Measurements from ENCODE around the gene GNB1L.

GNB1L gene

DNA sequence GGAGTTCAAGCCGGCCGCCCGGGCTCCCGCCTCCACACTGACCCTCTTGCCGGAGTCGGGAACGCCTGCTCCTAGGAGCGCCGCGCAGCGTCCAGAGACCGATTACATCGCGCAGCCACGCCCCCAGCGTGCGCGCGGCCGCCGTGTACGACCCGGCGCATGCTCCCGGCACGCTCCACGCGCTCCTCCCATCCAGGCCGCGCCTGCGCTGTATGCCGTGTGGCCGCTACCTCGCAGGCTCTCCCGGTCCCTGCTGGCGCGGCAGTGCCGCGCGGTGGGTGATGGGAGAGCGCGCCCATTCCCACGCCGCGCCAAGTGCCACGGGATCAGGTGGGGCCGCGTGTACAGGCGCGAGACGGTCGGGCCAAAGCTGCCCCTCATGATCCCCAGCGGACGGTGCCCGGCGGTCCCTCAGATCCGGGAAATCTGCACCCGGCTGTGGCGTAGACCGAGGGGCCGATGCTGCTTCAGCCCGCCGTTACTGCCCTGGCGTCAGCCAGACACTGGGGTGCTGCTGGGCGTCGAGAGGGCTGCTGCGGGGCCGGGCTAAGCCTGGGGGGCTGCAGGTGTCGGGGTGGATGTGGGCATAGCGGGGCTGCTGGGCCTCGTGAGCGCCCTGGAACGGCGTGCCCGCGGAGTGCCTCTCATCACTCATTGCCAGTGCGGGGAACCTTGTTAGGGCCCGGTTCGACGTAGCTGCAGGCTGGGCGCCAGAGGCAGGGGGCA, at the start of gene GNB1L, which contains the start of gene RTL10:
TSS of gene GNB1L (minus strand) at position 97 of the 726 bp plus-strand sequence. CDS start 33,519 bp downstream, outside the sequence.
TSS of gene RTL10 (minus strand) at position 97 of the 726 bp plus-strand sequence. CDS start 2,613 bp downstream, outside the sequence.
- in situ Hi-C loops (cut with HindIII; ENCODE audit: low sequenced_read_pairs): no loop called here

GRCh38 chr22:19904174-19904856, 49.6 kb upstream of the GNB1L start:
- in situ Hi-C loops (cut with HindIII; ENCODE audit: low sequenced_read_pairs): no loop called here

DNA sequence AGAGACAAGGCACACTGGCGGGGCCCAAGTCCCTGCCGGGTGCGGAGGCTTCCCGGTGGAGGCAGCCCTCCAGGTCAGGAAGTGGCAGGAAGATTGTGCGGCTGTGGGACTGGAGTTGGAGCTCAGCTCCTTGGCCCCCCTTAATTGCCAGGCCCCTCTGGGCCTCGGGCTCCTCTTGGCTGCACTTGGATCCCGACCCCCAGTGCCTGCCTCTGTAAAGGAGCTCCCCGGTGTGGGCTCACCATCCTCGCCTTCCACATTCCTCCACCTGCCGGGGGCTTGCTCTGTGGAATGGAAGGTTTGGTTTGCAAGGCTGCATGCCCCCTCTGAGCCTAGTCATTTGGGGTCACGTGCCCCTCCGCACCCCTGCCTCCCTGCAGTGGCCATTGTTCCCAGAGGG, 48.8 kb upstream of the GNB1L start:
- in situ Hi-C loops (cut with HindIII; ENCODE audit: low sequenced_read_pairs): no loop called here

DNA sequence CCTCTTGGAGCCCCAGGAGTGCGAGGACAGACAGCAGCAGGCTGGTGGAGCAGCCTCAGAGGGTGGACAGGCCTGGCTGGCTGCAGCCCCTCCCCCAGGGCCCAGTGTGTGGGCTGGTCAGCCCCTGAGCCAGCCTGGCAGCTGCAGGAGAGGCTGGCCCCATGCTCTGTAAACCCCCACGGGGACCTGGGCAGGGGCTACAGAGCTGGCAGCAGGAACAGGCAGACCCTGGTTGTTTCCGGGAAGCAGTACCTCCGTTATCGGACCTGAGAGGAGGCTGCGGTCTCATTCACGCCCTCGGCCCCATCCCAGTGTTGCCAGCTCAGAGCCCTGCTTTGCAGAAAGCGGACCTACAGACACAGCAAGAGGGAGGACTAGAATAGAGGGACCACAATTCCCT, 48.4 kb upstream of the GNB1L start:
- in situ Hi-C loops (cut with HindIII; ENCODE audit: low sequenced_read_pairs): no loop called here

DNA sequence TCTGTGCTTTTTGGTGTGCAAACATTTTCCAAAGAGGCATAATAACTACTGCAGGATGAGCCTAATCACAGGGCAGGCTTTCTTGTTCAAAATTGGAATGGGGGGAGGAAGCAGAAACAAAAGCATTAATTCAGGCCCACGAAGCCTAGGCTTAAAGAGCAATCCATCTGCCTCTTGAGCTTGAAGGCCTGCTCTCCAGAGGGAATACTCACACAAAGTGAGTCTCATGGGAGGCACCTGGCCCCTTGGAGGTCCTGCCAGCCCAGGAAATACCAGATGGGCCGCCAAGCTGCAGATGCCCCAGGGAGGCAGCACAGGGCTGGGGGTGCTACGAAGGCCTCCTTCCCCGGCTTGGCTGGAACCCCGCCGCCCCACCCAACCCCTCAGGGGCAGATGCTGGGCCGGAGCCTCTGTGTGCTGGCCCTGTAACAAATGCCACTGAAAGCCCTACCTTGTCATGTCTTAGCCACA, 47.6 kb upstream of the GNB1L start:
- in situ Hi-C loops (cut with HindIII; ENCODE audit: low sequenced_read_pairs): no loop called here

DNA sequence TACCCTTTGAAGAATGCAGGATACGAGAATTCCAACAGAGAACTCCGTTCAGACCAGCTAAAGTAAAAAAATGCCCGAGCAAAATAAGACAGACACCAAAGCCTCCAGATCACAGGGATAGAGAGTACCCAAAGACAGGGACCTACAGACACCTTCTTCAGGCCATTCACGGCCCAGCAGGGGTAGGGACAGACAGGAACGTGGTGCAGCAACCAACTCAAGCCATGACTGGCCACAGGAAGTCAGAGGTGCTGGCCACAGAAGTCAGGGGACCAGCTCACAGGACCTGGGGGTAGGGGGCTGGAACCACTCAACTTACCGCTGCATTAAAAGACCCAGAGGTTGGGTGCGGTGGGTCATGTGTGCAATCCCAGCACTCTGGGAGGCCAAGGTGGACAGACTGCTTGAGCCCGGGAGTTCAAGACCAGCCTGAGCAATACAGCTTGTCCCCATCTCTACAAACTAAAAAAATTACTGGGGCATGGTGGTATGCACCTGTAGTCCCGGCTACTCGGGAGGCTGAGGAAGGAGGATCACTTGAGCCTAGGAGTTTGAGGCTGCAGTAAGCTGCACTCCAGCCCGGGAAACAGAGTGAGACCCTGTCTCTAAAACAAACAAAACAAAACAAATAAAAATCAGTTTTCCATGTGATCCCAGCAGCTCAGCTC, 47.0 kb upstream of the GNB1L start:
- in situ Hi-C loops (cut with HindIII; ENCODE audit: low sequenced_read_pairs): no loop called here

DNA sequence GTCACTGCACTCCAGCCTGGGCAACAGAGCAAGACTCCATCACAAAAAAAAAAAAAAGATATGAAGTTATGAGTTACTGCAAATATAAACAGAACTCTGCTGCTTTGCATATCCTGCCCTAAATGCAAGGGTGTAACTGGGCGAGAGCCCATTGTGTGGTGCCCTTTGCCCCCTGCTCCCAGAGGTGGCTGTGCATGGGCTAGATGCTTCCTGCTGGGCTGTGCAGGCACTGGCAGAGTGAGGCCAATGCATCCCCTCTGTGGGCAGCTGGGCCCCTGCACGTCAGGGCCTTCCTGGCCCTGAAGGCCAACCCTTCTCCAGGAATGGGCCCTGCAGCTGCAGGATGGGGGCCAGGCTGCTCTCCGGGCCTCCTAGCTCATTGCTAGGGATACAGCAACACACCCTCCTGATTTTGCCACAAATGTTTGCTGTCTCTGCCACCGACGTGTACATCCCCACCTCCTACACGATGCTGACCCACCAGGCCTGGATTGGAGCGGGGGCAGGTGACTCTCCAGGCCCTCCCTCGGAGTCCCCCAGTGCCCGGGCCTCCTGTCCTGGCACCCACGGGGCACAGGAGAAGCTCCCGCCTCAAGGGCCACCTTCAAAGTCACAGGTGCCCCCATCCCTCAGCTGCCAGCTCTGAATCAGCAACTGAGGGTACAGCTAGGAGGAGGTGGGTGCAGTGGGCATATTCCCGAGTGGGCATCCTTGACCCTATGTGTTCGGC, 46.2 kb upstream of the GNB1L start:
- in situ Hi-C loops (cut with HindIII; ENCODE audit: low sequenced_read_pairs): no loop called here

- in situ Hi-C loops (cut with HindIII; ENCODE audit: low sequenced_read_pairs): no loop called here
Observed at GRCh38 chr22:19898831-19899567, 44.3 kb upstream of the GNB1L start.

DNA sequence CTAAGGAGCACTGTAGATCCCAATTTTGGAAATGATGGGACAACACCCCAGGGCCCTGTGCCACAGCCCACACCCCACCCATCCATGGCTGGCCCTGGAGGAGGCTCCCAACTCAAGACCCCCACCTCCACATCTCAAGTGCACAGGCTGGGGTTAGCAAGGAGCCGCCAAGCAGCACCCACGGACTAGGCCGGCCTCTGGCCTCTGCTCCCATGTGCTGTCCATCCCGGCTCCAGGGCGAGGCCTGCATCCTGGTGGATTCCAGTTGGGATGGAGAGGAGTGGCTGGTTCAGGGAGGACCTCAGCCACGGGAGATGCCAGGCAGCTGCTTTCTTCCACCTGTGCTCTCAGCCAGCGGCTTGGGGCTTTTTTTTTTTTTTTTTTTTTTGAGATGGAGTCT, 43.5 kb upstream of the GNB1L start:
- in situ Hi-C loops (cut with HindIII; ENCODE audit: low sequenced_read_pairs): no loop called here

- in situ Hi-C loops (cut with HindIII; ENCODE audit: low sequenced_read_pairs): no loop called here
Observed at GRCh38 chr22:19897726-19898125, 43.1 kb upstream of the GNB1L start.

DNA sequence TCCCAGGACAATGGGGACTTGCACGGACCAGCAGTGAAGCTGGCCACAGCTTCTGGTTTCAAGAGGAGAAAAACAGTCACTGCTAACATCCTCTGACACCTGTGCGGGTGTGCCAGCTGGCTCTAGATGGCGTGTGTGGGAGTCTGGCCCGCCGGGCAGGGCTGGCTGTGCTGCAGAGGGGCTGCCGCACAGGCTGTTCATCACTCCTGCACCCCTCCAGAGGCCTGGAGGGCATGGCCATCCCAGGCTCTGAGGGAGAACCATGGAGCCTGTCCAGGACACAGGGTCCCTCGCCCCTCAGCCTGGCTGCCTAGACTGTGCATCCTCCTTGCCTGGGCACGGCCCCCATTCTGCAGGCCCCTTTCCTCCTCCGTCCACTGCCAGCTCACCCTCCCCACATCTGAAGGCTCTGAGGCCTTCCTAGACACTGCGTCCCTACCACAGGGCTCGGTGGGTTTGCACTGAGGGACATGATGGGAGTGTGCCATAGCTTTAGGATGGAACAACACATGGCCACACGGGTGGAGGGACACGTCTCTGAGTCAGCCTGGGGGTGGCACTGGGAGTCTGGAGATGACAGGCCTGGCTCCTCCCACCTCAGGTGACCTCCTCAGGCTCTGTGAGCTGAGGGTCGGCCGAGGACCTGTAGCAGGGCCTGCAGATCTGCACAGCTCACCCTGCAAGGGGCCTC, 42.1 kb upstream of the GNB1L start:
- in situ Hi-C loops (cut with HindIII; ENCODE audit: low sequenced_read_pairs): no loop called here

DNA sequence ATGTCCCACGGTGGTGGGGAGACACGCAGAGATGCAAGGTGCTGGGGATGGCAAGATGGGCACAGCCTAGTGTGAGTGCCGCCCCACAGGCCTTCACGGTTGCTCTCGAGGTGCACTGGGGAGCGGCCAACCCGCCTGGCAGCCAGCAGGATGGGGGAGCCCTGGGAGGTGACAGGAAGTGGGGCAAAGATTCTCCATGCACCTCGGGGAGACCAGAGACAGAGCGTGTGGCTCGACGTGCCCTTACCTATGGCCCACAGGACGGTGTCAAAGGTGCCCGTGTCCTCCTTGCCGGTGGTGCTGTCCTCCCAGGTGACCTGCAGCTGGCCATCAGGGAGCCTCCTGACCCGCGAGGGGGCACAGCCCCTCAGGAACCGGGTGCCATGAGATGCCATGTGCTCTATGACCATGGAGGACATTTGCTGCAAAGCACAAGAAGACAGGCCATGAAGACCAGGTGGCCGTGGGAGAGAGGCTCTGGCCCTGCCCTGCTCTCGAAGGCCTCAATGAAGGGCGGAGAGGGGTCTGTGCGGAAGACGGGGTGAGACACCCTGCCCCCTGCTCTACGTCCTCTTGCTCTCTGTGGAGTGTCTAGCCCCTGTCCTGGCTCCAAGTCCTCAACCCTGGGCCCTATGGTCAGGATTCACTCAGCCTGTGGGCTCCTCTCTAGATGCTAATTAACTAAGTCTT, 40.6 kb upstream of the GNB1L start:
- in situ Hi-C loops (cut with HindIII; ENCODE audit: low sequenced_read_pairs): no loop called here

DNA sequence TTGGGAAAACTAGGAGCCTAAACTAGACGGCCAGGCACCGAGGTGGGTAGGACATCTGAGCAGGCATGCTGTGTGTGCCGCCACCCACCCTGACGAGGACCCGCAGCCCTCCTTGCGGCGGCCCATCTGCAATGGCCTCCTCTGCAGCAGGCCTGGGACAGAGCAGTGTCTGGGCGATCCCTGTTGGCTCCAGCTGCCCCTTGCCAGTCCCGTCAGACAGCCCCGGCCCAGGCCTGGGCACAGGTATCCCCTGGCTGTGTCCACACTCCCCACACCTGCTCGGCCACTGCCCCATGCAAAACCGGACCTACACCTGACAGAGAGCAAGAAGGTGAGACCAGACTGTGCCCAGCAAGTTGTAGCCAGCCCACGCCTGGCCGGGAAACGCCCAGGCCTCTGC, 38.7 kb upstream of the GNB1L start:
- in situ Hi-C loops (cut with HindIII; ENCODE audit: low sequenced_read_pairs): no loop called here

- in situ Hi-C loops (cut with HindIII; ENCODE audit: low sequenced_read_pairs): no loop called here
Observed at GRCh38 chr22:19892925-19893324, 38.3 kb upstream of the GNB1L start.

DNA sequence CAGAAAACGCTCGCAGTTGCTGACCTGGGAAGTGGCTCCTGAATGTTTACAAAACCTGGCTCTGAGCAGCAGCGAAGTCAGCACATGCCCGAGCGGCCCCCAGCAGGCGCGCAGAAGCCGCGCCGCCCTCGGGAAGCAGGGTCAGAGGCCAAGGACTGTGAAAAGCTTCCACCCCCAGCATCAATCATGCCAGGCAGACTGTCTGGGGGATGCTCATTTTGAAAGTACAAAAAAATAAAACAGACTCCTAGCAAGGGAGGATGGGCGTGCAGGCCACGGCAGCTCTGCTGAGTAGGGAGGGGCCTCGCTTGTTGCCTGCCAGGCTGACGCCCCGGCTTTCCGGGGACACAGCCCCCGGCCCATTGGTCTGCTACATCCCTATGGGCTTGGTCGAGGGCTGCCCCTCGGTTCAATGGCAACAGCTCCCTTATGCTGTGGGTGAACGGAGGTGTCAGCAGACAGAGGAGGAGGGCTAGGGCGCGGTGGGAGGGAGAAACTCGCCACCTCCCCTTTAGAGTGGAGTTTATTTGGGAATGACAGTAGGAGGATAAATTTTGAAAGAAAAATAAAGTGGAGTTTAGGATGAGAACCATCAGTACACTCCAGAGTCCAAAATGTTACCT, 37.7 kb upstream of the GNB1L start:
- in situ Hi-C loops (cut with HindIII; ENCODE audit: low sequenced_read_pairs): no loop called here

- in situ Hi-C loops (cut with HindIII; ENCODE audit: low sequenced_read_pairs): no loop called here
Observed at GRCh38 chr22:19891317-19892256, 36.9 kb upstream of the GNB1L start.

GRCh38 chr22:19890502-19891316, 36.0 kb upstream of the GNB1L start:
- in situ Hi-C loops (cut with HindIII; ENCODE audit: low sequenced_read_pairs): no loop called here
